Testis (tissue), 2 donors: ENCODE results near the gene HEYL.

Experiments used
- CTCF ChIP-seq, 3 experiments: fragments of 450-650 bp in 2 of 3; fragments of 200-600 bp in 1 of 3; sonication (generic) in 1 of 3; IDR thresholded peaks; one replicate each; pipeline ENCODE4 v1.5.1; 2016 to 2019; ENCODE audit warnings: antibody characterized with exemption in 3 of 3, mild to moderate bottlenecking in 2 of 3, moderate library complexity in 1 of 3
- POLR2A ChIP-seq: fragments of 450-650 bp; IDR thresholded peaks from one replicate; pipeline ENCODE4 v1.6.1; 2017; ENCODE audit warnings: antibody characterized with exemption, mild to moderate bottlenecking, moderate library complexity

- TF ChIP-seq CTCF (IDR thresholded peaks at IDR 0.05) = no peak
- no peak for TF ChIP-seq POLR2A
These were observed 32.0 kb upstream of the HEYL start for GRCh38 chr1:39671433-39671792.
